Lower lobe of right lung (tissue), 2 donors: Measurements from ENCODE around the gene PRMT7. TPM values are rescaled to one million over a fixed set of nuclear protein-coding genes. Genes with fewer than 3 reads are reported as not detected.

Source experiments
- ATAC-seq, 2 donors: fragments of 200-7000 bp; cut with Tn5 transposase; one replicate each; pipeline ENCODE4 v1.9.1; 2020 to 2022; ENCODE audit warnings: mild to moderate bottlenecking in 2 of 2, moderate library complexity in 2 of 2
- DNase-seq: peaks from one replicate; pipeline ENCODE4 v3.0.0-alpha.2; 2020
- H3K27ac ChIP-seq: fragments of 200-600 bp; one replicate; pipeline ENCODE4 v1.8.0; 2022
- H3K27me3 ChIP-seq: fragments of 200-600 bp; one replicate; pipeline ENCODE4 v1.8.0; 2022; ENCODE audit warnings: low read depth
- H3K36me3 ChIP-seq: fragments of 200-600 bp; one replicate; pipeline ENCODE4 v1.8.0; 2022; ENCODE audit warnings: mild to moderate bottlenecking
- H3K4me1 ChIP-seq: fragments of 200-600 bp; one replicate; pipeline ENCODE4 v1.8.0; 2022
- H3K4me3 ChIP-seq: fragments of 200-600 bp; one replicate; pipeline ENCODE4 v1.8.0; 2022; ENCODE audit warnings: mild to moderate bottlenecking
- H3K9me3 ChIP-seq: fragments of 200-600 bp; one replicate; pipeline ENCODE4 v1.8.0; 2022
- intact Hi-C: fragments of 100-400 bp; cut with DNase I; formaldehyde crosslinking; loops from one replicate; pipeline ENCODE4 v1.11.0; 2022
- total RNA-seq: library from RNA; stranded (reverse); fragmentation: NEBNext Ultra II Directional; extraction: Animal tissue kit (Norgen Biotek cat#: 25700); gene quantifications from one replicate; pipeline ENCODE4 v1.2.1, GENCODE V29; 2021
- TF ChIP-seq, protein P1 (sequence below): fragments of 200-600 bp; IDR thresholded peaks from one replicate; pipeline ENCODE4 v1.8.0; 2022; ENCODE audit warnings: antibody characterized with exemption, mild to moderate bottlenecking
- donor health status: DM: no; HTN: yes; CAD: no; lungs with severe emphysema.

Gene PRMT7
- total RNA-seq, 1 donor from 2014 or later, result 36.1 TPM

DNA sequence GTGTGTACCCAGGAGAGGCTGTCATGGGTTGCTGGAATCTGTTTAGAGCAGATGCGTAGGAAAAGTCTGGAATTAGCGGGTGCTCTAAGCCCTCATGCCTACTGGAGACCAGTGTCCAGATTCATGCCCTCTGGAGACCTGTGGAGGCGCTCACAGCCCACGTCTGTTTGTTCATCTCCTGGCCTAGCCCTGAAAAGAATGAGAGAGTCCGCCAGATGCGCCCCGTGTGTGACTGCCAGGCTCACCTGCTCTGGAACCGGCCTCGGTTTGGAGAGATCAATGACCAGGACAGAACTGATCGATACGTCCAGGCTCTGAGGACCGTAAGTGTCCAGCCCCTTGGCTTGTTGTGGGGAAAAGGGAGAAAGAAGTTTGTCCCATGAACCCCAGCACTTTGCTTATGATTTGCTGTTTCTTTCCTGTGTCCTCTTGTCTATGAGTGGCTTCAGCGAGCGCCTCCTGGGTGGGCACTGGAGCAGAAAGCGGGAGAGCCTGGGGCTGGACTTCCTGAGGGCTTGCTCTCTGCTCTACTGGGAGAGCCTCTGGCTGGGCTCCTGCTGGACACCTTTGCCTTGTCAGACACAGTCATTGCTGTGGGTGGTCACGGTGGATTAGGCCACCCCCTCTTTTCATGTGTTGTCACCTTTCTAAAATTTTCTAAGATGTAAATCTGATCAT lies 35.3 kb downstream of the PRMT7 start:
- Histone ChIP-seq H3K4me1 (no peaks in the 10 kb centered on the region), H3K27ac (no peak overlapping the region), H3K9me3 (no peaks in the 10 kb centered on the region), H3K36me3 (peaks cover 95% of the 10 kb centered on the region), H3K27me3 (no peaks in the 10 kb centered on the region), H3K4me3 (no peak overlapping the region)
- no peak for DNase-seq
- intact Hi-C loops, result no loop called here
- no peak for ATAC-seq
- TF ChIP-seq, protein P1, sequence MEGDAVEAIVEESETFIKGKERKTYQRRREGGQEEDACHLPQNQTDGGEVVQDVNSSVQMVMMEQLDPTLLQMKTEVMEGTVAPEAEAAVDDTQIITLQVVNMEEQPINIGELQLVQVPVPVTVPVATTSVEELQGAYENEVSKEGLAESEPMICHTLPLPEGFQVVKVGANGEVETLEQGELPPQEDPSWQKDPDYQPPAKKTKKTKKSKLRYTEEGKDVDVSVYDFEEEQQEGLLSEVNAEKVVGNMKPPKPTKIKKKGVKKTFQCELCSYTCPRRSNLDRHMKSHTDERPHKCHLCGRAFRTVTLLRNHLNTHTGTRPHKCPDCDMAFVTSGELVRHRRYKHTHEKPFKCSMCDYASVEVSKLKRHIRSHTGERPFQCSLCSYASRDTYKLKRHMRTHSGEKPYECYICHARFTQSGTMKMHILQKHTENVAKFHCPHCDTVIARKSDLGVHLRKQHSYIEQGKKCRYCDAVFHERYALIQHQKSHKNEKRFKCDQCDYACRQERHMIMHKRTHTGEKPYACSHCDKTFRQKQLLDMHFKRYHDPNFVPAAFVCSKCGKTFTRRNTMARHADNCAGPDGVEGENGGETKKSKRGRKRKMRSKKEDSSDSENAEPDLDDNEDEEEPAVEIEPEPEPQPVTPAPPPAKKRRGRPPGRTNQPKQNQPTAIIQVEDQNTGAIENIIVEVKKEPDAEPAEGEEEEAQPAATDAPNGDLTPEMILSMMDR, result no peak

DNA sequence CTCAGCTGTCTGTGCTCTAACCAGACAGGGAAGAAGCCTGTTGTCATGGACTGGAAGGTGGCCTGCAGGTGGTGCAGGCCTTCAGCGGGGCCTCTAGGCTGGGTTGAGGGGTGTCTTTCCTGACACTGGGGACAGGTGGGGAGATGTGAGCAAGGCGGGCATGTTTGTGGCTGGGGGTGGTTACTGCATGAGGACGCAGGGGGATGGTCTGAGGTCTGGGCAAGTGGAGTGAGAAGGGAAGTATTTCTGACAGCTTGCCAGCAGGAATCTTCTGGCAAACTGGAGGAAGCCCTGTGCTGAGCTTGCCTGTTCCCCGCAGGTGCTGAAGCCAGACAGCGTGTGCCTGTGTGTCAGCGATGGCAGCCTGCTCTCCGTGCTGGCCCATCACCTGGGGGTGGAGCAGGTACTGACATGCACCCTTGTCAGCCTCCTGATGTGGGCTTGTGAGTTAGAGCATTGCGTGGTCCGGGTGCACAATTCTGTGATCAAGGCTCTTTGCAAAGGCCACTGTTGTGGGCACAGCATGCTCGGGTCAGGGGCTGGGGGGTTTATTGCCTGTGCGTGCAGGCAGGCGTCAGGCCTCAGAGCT lies 36.2 kb downstream of the PRMT7 start:
- TF ChIP-seq, protein P1, result no peak
- Histone ChIP-seq H3K36me3 (peaks cover 93% of the 10 kb centered on the region), H3K9me3 (no peaks in the 10 kb centered on the region), H3K27me3 (no peaks in the 10 kb centered on the region), H3K27ac (no peak overlapping the region), H3K4me3 (no peak overlapping the region), H3K4me1 (no peaks in the 10 kb centered on the region)
- intact Hi-C loops, result no loop called here
- DNase-seq, result no peak
- ATAC-seq, result no peak

- no peaks in the 10 kb centered on the region for H3K9me3 ChIP-seq
- no peak overlapping the region for H3K27ac ChIP-seq
- intact Hi-C loops, result no loop called here
- H3K4me3 ChIP-seq, result no peak overlapping the region
- ATAC-seq (no peak), DNase-seq (no peak)
- H3K27me3 ChIP-seq, result no peaks in the 10 kb centered on the region
- H3K4me1 ChIP-seq, result no peaks in the 10 kb centered on the region
- TF ChIP-seq, protein P1, result no peak
- H3K36me3 ChIP-seq, result peaks cover 93% of the 10 kb centered on the region
Measured at GRCh38 chr16:68347605-68348004, 36.8 kb downstream of the PRMT7 start.

GRCh38 chr16:68348639-68349445 lies 38.0 kb downstream of the PRMT7 start:
- no peak for DNase-seq
- no peak overlapping the region for H3K4me3 ChIP-seq
- H3K9me3 ChIP-seq, result no peaks in the 10 kb centered on the region
- intact Hi-C loops, result no loop called here
- TF ChIP-seq, protein P1, result no peak
- H3K27ac ChIP-seq, result no peak overlapping the region
- H3K4me1 ChIP-seq, result no peaks in the 10 kb centered on the region
- peaks cover 93% of the 10 kb centered on the region for H3K36me3 ChIP-seq
- H3K27me3 ChIP-seq, result no peaks in the 10 kb centered on the region
- no peak for ATAC-seq

GRCh38 chr16:68349838-68350410 lies 39.1 kb downstream of the PRMT7 start:
- H3K4me1 ChIP-seq, result no peaks in the 10 kb centered on the region
- TF ChIP-seq, protein P1, result no peak
- ATAC-seq (no peak), DNase-seq (no peak)
- H3K9me3 ChIP-seq, result no peaks in the 10 kb centered on the region
- no peak overlapping the region for H3K4me3 ChIP-seq
- H3K36me3 ChIP-seq, result peaks cover 99% of the 10 kb centered on the region
- no peak overlapping the region for H3K27ac ChIP-seq
- intact Hi-C loops, result no loop called here
- H3K27me3 ChIP-seq, result no peaks in the 10 kb centered on the region
